GM18508 (cell line): ENCODE results near the gene OR2M7.
"Not testable (repeated sequence)": the region's sequence is repeated elsewhere in the genome, so short reads cannot be mapped to it uniquely, and the experiment has no call there.

Experiments
- ATAC-seq: cut with Tn5 transposase; IDR thresholded peaks from one replicate; pipeline ENCODE4 v1.9.1; 2021; ENCODE audit warnings: moderate number of reproducible peaks; ENCODE audit not compliant: insufficient read depth, unreplicated experiment

The OR2M7 gene, protein sequence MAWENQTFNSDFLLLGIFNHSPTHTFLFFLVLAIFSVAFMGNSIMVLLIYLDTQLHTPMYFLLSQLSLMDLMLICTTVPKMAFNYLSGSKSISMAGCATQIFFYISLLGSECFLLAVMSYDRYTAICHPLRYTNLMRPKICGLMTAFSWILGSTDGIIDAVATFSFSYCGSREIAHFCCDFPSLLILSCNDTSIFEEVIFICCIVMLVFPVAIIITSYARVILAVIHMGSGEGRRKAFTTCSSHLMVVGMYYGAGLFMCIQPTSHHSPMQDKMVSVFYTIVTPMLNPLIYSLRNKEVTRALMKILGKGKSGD

DNA sequence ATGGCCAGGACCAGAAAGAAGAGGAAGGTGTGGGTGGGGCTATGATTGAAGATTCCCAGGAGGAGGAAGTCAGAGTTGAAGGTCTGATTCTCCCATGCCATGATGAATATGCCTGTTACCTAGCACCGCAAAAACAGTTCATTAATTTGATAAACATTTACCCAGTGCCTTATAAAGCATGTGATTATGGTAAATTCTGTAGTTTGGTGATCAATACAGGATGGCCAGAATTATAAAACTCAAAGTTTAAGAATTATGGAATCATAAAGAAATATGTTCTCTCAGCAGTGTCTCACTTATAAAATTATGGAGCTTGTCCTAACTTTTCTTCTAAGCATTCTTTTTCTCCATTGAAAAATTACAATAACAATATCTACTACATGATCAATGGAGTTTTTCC, at the start of gene OR2M7:
TSS of gene OR2M7 (minus strand) at position 101 of the 400 bp plus-strand sequence. CDS start at position 101, 0 bp downstream.
- ATAC-seq, result no peak

DNA sequence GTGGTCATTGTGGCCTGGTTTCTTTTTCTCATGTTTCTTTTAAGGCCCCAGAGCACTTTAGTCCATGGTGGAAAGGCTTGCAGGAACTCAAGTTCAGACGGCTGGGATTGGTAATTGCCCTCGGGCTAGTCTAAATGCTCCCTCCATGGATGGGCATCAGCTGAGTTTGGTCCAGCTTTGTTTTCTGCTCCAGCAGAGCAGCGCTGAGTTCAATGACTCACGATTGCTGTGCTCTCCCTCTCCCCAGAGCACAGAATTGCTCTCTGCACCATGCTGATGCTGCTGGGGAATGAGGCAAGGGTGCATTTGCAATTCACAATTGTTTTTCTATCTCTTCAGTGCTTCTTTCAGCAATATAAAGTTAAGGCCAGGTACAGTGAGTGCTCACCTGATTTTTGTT, 49.4 kb upstream of the OR2M7 start:
- no peak for ATAC-seq

DNA sequence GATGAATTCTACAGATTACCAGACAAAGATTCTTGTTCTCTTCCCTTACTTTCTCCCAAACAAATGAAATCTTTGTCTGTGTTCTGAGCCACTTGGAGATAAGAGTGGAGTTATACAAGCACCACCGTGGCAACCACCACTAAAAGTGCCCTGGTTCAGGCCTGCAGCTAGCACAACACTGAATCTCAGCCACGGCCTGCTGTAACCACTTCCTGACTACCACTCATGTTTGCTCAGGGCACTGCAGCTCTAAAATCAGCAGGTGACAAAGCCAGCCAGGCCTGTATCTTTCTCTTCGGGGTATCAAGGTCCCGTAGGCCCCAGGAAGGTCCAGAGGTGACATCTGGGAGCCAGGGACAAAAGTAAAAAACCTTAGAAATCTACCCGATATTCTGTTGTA, 48.0 kb upstream of the OR2M7 start:
- no peak for ATAC-seq

DNA sequence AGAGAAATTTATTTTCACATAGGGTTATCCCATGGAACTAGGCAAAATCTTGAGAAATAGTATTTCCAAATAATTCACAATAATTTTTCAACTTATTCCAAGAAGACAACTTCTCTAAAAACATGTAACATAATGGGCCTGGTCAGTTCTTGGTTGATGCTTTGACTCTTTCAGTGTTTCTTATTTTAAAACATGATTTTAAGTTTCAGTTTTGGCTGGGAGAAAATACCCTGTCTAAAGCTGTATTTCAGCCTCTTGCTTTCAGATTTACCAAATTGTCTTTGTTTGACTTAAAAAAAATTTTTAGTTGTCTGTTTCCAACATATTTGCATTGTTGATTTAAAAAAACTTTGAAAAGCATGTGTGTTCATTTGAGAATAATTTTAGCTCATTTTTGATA, 42.2 kb upstream of the OR2M7 start:
- no peak for ATAC-seq

DNA sequence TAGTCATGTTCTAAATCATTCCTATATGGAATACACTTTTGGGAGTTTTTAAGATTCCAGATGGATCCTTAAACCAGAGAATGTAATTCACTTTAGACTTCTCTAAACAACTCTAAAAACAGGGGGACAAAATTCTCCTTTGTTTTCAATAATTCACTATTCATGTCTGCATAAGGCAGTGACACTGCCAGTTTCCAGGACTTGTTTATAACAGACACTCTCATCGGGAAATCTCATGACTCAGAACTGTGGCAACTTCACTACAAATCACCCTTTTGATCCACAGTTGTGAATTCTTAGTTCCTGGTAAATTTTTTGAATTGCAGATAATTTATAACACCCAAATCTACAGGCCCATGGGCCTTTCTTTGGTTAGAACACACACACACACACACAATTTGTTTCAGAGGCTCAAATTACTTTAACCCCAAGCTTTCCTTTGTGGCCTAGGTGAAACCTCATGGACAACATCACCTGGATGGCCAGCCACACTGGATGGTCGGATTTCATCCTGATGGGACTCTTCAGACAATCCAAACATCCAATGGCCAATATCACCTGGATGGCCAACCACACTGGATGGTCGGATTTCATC, 36.9 kb upstream of the OR2M7 start, which contains the start of gene OR2T4:
TSS of gene OR2T4 (plus strand) at position 545 of the 595 bp plus-strand sequence. CDS start at position 545, 0 bp downstream.
- ATAC-seq, result no peak

DNA sequence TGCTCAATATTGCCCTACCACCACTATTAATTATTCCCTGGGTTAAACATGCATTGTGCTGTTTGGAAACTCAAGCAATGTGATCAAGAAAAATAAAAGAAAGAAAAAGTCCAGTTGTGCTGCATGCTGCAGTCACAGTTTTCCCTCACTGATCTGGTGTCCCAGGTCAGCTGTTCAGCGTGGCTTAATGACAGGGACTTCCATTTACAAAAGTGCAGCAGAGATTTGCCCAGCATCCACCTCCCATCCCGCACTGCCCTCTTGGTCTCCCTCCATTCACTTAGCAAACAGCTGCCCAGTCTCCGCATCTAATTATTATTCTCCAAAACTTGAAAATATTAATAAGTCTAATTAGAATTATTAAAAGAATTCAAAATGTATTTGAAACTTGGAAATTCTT, 35.0 kb upstream of the OR2M7 start:
- no peak for ATAC-seq

DNA sequence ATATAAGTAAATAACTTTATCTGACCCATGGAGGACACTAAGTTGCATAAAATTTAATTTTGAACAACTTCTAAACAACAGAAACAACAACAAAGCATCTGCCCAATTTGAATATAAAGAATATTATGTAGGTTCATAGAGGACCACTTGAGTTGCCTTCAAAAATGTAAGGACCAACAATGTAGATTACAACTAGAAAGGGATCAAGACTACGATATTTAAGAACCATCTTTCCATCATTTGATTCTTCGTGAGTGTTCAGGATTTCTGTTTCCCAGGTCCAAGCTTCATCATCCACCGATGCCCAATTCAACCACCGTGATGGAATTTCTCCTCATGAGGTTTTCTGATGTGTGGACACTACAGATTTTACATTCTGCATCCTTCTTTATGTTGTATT, 24.1 kb upstream of the OR2M7 start, which contains the start of gene OR14C36:
TSS of gene OR14C36 (plus strand) at position 301 of the 400 bp plus-strand sequence. CDS start at position 301, 0 bp downstream.
- ATAC-seq, result no peak

DNA sequence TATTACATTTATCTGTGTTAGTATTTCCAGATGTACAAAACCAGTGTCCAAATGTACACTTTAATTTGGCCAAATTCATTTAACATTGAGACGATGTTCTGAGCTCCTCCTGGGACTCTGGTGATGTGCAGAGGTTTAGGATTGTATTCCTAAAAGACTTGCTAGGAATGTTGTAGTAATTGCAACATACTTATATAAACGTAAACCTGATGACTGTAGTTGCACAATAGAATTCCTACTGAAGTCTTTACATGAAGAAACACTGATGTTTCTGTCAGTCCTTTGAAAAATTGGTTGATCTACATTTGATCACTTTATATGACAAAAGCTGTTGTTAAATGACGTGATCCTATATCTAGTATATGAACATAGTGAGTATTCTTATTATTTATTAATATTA, 19.1 kb upstream of the OR2M7 start:
- no peak for ATAC-seq

DNA sequence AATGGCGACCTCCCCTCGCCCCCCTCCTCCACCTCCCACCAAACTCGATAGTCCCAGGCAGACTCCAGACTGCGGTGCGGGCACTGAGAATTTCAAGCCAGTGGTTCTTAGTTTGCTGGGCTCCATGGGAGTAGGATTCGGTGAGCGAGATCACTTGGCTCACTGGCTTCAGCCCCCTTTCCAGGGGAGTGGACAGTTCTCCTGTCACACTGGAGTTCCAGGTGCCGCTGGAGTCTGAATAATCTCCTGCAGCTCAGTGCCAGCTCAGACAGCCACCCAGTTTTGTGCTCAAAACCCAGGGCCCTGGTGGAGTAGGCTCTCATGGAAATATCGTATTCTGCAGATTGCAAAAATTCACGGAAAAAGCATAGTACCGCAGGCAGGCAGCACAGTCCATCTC, 7.6 kb downstream of the OR2M7 start:
- no peak for ATAC-seq

DNA sequence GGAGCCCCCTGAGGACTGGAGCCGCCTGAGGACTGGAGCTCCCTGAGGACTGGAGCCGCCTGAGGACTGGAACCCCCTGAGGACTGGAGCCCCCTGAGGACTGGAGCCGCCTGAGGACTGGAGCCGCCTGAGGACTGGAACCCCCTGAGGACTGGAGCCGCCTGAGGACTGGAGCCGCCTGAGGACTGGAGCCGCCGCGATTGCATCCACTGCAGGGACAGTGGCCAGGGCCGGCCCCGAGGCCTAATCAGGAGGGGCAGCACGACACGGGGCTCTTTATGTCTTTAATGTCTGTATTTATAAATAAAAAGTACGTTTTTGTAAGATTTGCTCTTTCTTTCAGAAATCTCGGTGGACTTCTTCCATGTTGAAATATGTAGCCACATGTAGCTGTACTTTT, 17.6 kb downstream of the OR2M7 start:
- not testable (repeated sequence) for ATAC-seq

DNA sequence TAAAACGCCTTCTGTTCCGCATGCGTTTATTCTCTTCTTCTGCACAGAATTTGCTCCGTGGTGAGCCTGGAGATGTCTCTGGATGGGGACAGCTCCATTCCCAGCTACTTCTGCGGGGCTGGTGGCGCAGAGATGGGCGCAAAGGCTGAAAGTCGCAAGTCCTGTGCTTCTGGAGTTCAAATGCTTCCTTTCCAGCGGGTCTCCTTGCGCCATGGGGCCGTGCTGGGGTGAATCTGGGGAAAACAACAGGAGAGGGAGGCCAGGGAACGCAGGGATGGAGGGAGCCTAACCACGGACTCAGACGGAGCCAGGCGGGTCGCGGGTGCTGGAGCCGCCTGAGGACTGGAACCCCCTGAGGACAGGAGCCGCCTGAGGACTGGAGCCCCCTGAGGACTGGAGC, 18.3 kb downstream of the OR2M7 start:
- no peak for ATAC-seq

DNA sequence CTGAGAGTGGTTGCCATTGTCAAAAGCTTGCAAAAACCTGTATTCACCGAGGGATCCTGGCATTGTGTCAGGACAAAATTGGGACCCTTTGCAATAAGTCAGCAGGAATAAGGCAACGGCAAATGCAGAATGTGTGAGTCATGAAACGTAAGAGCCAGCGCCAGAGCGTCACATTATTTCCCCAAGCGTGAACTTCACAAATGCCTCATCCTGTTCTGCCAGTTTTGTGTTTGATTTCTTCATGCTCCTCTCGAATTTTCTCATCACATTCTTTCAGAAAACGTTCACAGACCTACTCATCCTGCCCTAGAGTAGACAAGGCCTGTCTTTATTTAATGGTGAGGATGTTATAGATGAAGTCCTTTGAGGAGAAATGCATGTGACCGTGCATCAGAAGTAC, 18.7 kb downstream of the OR2M7 start:
- not testable (repeated sequence) for ATAC-seq

DNA sequence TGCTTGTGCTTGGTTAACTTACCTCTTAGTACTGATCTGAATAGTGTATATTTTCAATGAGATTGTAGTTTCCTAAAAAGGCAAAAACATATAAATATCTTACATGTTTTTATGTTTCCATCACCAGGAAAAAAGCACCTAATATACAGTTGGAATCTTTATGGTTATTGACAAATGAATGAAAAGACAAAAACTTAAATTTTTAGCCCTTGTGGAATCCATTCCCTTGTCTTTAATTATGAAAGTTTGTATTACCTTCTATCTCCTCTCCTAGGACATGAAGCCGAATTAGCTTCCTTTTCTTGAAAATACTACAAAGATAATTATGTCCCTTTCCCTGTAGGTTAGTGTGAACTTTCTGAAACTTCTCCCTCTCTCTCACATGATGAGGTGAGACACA, 21.0 kb downstream of the OR2M7 start, which contains the start of gene OR2T12:
TSS of gene OR2T12 (minus strand) at position 101 of the 400 bp plus-strand sequence. CDS start 7,846 bp downstream, outside the sequence.
- no peak for ATAC-seq

DNA sequence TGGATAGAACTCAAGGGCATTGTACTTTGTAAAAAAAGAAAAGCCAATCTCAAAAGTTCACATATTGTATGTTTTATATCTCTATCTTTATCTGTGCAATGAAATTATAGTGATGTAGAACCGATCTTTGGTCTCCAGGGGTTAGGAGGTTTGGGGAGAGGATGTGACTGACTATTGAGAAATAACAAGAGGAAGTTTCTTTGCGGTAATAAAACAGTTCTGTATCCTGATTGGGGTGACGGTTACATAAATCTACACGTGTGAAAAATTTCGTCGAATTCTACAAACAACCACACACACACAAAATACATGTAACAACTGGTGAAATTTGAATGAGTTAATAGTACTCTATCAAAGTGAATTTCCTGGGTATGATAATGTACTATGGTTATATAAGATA, 36.0 kb downstream of the OR2M7 start:
- no peak for ATAC-seq

DNA sequence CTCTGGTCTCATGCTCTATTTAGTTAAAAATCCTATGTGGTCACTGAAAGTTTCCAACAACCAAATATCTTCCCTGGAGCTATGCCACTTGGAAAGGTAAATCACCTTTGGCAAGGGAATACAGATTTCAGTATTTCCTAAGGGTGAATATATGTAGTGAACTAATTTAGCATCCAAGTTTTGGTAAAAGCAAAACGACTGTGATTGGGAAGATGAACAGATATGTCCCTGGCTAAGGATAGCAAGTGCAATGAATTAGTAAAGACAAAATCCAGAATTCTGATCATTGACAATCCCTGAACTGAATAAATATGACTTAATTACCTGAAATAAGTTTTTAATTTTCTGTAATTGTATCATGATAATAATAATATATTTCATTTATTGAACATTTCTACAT, 46.5 kb downstream of the OR2M7 start, which contains the start of gene OR2T33:
TSS of gene OR2T33 (minus strand) at position 101 of the 400 bp plus-strand sequence. CDS start 4,162 bp downstream, outside the sequence.
- ATAC-seq, result no peak
